Right renal pelvis (tissue), 4 donors: ENCODE data around the gene SLC39A2. TPM values are rescaled to one million over a fixed set of nuclear protein-coding genes. Genes with fewer than 3 reads are reported as not detected.
"Not testable (repeated sequence)": the region's sequence is repeated elsewhere in the genome, so short reads cannot be mapped to it uniquely, and the experiment has no call there.

Experiments
- DNase-seq, 4 donors: peaks; one replicate each; pipeline ENCODE4 v3.0.0-alpha.2; 2013; ENCODE audit warnings: low read depth in 4 of 4, low spot score in 3 of 4, missing footprints in 1 of 4
- polyA plus RNA-seq, 4 donors: library from polyadenylated mRNA; unstranded; fragments of 120-200 nt; gene quantifications; one replicate each; pipeline ENCODE4 v1.2.1, GENCODE V29; 2013; ENCODE audit not compliant: insufficient read length in 4 of 4

The SLC39A2 gene
- polyA plus RNA-seq, 4 donors: 1.2 to 2.4 (median 1.7) TPM

GRCh38 chr14:21024585-21025370 is 25.7 kb downstream of the SLC39A2 start, which contains the start of gene NDRG2:
Gene NDRG2, minus strand, starts transcription at chr14:21025061. Its CDS starts 1,746 bp downstream, at chr14:21023315.
- DNase-seq: peak; percentile 54 to 64 (median 60)

DNA sequence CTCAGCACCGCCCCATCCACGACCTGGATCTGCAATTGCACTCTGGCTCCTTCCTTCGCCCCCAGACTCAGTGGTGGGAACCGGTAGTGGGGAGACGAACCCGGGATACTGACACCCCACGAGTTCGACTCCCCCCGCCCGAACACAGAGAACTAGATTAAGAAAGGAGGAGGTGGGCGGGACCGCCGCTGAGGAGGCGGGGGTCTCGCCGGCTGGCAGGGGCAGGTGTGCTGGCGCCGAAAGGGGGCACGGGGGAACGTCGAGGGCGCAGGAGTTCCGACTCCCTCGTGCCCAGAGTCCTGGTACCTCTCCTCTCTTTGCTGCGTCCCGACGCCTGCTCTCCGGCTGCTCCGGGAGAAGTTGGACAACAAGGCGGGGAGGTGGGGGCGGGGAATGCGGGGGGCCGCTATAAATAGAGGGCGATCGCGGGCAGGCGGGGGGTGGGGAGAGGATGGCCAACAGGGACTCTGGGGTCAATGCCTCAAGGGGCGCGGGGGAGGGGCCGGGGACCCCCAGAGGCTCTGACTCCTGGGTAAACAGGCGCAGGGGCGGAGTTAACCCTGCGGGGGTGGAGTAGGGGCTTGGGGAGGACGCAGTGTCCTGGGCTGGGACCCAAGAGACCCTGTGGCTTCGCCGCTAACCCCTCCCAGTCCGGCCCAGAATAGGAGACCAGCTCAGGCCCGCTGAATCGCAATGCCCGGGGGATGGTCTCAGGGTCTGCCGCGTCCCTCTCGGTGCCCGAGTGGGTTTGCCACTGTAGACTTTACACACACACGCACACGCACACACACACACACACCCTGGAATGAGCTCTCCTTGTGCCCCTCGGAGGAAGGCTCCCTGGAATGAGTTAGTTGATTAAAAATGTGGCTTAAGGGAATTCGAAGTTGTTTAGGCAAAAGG is 26.5 kb downstream of the SLC39A2 start:
- peak in 2 of 4 donors; percentile 37 to 51 for DNase-seq

DNA sequence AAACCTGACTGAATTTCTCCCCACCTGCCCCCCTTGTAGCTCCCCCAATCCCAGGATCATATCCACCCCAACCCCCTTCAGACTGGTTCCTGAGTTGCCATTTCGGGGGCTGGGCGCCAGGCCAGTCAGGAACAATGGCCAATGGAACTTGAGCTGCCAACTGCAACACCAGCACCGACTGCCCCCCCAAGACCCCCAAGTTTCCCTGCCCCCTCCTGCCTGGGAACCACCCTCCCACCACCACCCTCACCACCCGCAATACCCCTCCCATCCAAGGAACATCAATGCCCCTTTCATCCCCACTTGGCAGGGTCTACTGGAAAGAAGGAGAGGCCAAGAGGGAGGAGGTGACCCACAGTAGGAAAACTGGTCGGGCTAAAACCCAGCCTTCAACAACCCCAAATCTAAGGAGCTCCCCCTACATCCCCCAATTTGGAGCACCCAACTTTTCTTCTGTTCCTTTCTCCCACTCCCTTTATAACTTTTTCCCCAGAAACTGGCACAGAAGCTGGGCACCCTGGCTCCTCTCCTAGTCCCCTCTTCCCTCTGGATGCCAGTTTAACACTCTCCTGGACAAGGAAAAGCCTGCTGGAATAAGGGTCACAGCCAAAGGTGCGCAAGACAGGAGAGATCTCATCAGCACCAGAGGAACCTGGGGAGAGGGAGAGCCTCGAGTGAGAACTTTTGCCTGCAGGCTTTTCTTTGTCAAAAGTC is 27.3 kb downstream of the SLC39A2 start:
- DNase-seq: no peak

DNA sequence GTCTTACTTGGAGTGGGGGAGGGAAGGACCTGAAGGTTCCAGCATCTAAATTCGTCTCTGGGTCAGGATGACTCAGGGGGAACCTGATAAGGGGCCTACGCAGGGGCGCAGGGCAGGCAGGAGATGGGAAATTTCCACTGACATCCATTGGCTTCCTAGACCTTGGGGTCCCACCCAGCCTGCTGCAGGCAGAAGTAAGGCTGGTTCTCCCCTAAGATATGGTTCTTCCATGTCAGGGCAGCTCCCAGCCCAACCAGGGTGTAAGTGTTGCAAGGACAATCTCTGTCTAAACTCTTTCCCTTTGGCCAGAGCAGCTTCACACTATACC is 27.9 kb downstream of the SLC39A2 start:
- DNase-seq: no peak

GRCh38 chr14:21029917-21030316 is 30.8 kb downstream of the SLC39A2 start, which contains the start of gene TPPP2:
Gene TPPP2, plus strand, starts transcription at chr14:21030217. Its CDS starts 365 bp downstream, at chr14:21030582.
- DNase-seq: no peak

DNA sequence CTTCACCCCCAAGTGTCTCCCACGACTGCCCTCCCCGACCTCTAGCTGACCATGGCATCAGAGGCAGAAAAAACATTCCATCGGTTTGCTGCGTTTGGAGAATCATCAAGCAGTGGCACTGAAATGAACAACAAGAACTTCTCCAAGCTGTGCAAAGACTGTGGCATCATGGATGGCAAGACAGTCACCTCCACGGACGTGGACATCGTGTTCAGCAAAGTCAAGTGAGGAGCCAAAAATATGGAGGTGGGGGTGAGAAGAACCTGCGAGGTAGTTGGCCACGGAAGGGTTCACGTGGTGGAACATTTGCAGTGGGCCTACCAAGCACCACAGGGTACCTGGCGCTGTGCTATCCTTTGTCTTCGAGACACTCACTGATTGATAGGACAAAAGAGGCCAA is 31.4 kb downstream of the SLC39A2 start:
- DNase-seq: no peak

DNA sequence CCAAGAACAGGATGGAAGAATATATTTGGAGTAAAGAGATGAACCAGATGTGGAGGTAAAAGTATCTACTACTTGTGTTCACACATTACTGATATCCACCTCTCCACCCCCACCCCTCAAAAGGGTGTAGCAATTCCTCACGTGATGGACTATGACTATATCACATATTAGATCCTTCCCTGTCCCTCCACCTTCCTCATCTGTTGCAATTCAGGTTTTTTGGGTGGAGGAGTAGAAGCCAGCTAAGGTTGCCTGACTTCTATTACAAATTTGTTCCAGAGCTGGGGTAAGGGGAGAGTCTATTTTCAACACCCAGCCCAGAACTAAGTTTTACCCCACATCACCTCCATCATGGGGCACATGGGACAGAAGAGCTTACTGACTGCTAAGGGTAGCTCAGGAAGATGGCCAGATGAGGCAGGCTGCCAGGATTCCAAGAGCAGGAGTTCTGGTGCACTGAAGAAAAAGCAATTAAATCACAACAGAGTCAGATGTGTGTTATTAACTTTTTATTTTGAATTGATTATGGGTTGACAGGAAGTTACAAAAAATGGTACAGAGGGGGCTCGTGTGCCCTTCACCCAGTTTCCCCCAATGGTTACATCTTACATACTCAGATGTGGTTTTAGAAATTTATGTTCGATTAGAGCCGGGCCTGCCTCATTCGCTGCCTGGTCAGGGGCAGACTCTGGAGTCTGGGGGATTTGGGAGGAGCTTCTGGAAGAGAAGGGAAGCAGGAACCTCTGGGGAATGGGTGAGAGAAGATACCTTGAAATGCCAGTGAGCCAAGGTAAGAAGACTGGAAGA is 33.4 kb downstream of the SLC39A2 start:
- no peak for DNase-seq

- DNase-seq: no peak
Measured at GRCh38 chr14:21033133-21033698, 34.1 kb downstream of the SLC39A2 start.

- DNase-seq: no peak
Measured at GRCh38 chr14:21034707-21035106, 35.6 kb downstream of the SLC39A2 start, which contains the start of gene RNASE13. Gene RNASE13, minus strand, starts transcription at chr14:21034807. Its CDS starts 519 bp downstream, at chr14:21034288.

DNA sequence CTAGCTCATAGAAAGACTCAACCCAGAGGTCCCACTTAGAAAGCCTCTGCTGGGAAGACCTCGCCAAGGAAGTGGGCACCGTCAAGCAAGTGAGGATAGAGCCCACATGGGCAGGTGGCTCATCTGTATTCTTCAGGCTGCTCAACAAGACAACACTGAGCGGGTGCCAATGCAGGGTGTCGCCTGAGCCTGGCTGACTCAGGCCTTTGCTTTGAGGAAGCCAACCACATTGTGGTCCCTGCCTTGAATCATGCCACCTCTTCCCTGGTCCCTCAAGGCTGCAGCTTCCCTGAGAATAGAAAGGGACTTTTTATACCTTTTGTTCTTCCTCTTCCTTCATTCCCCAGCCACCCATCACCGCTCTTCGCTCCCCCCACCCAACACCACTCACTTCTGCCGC is 37.7 kb downstream of the SLC39A2 start:
- DNase-seq: no peak

DNA sequence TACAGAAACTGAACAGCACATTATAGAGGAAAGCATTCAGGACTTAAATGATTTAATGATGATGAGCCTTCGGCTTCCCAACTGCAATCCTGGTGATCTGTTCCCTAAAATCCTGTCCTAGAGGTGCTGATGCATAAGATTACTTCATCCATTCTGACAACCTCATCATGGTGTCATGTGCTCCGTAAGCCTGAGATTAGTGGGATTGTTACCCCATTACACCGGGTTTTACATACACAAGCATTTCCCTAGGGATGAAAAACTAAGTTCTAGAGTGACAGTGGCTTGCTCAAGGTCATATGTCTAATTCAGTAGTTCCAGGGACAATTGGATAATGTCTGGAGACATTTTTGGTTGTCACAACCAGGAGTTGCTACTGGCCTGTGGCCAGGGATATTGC is 38.1 kb downstream of the SLC39A2 start:
- no peak for DNase-seq

DNA sequence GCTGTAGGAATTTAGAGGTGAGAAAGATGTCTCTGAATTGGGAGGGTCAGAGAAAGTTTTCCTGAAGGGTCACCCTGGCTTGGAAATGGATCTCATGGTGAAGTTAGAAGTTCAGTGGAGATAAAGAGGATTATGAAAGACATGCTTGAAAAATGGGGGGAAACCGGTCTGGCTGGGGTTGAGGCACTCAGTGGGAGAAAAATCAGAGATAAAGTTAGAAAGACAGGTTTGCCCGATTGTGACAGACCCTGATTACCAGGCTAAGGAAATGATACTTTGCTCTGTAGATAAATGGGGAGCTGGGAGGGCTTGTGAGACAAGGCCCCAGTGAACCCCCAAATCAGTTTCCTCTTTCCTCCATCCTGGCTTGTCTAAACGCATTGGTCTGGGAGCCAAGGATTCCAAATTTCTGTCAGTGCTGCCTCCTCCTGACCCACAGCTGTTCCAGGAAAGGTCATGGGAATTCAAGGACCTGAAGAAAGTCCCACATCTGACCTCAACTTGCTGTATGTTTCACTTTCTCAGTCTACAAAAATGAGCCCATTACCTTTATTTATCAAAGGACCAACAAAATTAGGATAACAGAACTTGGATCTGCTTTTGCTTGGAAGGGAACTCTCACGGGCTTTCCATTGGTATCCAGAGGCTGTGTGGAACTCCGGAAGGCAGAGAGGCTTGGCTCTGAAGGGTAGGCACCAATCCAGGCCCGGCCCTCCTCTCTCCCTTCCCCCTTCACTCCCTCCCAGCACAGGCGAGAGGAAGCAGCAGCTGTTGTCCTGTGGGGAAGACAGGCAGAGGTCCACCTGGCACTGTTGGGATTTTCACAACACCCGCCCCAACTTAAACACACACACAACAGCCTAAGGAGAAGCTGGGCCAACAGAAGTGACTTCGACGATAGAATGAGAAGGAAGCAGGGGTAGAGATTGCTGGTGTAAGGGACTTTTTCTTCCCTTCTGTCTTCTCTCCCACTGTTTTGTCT is 39.6 kb downstream of the SLC39A2 start:
- no peak for DNase-seq

- DNase-seq: peak in 3 of 4 donors; percentile 55 to 66 (median 65)
Measured at GRCh38 chr14:21039585-21040369, 40.7 kb downstream of the SLC39A2 start.

DNA sequence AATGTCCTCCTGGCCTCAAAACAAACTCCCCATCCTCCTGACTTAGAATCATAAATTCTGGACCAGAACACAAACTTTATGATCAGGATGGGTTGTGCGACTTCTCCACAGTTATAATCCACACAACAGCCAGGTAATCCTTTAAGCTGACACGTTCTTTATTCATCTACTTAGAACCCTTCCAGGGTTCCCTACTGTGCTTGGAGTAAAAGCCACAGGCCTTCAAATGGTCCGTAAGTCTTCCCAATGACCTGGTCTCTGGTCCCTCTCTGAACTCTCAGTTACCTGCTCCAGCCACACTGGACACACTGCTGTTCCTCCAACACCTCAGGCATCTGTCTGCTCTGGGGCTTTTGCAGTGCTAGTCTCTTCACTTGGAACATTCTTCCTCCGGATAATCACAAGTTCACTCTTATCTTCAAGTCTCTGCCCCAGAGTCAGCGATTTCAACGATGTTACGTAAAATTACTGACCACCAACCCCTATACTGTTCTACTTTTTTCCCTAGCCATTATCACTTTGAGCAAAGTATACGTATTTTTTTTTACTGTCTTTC is 41.4 kb downstream of the SLC39A2 start:
- no peak for DNase-seq

DNA sequence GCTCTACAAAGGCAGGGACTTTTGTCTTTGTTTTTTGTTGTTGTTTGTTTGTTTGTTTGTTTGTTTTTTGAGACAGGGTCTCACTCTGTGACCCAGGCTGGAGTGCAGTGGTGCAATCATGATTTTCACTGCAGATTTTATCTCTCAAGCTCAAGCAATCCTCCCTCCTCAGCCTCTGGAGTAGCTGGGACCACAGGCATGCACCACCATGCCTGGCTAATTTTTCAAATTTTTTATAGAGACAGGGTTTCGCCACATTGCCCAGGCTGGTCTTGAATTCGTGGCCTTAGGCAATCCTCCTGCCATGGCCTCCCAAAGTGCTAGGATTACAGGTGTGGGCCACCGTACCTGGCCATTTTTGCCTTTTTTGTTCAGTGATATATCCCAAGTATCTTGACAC is 41.8 kb downstream of the SLC39A2 start:
- not testable (repeated sequence) for DNase-seq

DNA sequence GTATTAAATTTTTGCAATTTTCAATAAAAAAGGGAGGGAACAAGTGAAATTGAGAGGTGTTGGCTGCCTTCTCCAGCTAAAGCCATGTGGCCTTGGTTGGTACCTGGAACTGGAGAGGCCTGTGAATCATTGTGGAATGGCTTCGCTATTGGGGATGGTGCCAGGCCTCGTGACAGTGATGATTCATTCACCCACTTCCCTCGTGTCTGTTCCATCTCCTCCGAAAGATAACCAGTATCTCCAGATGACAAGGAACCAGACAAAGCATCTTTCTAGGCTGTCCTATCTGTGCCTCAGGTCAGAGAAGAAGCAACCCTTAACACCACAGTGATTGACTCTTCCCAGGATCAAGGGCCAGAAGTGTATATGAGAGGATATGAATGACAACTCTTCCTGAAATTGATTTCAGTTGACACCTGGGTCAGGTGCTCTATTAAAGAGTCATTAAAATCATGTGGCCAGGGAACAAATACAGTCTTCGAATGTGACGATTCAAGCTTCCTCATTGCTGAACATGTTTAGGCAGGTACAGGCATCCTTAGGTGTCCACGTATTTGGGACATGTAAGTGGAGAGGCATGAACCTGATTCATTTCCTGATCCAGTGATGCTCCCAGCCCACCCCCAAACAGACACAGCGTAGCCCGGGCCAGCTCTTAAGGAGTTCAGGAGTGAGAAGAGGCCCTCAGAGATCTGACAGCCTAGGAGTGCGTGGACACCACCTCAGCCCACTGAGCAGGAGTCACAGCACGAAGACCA is 42.8 kb downstream of the SLC39A2 start, which contains the start of gene RNASE7:
Gene RNASE7, plus strand, starts transcription at position 687 of the 758 bp plus-strand sequence. CDS start 631 bp downstream, outside the sequence.
- no peak for DNase-seq
